Stimulated activated CD4-positive, alpha-beta T cell treated with anti-CD3 and anti-CD28 coated beads, Interleukin-15, amount 100 ng/mL, for 48 hours (primary cell): ENCODE measurements around the gene EIF4G3.
A peak's percentile ranks its signal among the peaks of the same experiment; 100 is the strongest.
"Not testable (repeated sequence)": the region's sequence is repeated elsewhere in the genome, so short reads cannot be mapped to it uniquely, and the experiment has no call there.

ENCODE experiments used
- DNase-seq, 2 donors: peaks; one replicate each; pipeline ENCODE4 v3.0.0-alpha.2; 2020; ENCODE audit warnings: low read depth in 2 of 2

Gene EIF4G3

GRCh38 chr1:20829946-20830345 lies 346.8 kb downstream of the EIF4G3 start:
- DNase-seq = no peak

GRCh38 chr1:20829531-20829930 lies 347.2 kb downstream of the EIF4G3 start:
- no peak for DNase-seq

DNA sequence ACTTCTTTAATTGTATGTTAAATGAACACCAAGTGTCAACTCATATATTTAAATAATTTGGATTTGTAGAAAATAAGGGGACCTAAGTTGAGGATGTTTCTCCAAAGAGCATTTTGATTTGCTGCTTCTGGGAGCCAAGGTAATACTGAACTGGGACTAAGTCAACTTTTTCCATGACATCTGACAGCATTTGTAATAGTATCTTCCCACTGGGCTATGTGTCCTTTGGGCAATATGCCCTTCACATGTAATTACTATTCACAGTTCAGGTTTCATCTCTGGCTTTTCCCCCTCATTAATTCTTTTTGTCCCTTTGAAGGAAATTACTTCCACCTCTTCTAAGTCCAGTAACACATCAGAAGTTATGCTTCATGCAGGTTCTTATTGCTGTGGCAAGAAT lies 352.9 kb downstream of the EIF4G3 start:
- DNase-seq = no peak

DNA sequence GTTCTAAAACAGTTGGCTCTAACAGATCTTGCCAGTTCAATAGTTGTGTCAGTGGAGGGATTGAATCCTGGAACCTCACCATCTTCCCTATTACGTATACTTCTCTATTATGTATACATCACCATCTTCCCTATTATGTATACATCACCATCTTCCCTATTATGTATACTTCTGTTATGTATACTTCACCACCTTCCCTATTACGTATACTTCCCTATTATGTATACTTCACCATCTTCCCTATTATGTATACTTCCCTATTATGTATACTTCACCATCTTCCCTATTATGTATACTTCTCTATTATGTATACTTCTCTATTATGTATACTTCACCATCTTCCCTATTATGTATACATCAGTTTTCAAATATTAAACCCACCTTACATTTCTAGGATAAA lies 355.2 kb downstream of the EIF4G3 start:
- DNase-seq = no peak

- DNase-seq = no peak
These were observed 356.9 kb downstream of the EIF4G3 start for GRCh38 chr1:20819818-20820217.

DNA sequence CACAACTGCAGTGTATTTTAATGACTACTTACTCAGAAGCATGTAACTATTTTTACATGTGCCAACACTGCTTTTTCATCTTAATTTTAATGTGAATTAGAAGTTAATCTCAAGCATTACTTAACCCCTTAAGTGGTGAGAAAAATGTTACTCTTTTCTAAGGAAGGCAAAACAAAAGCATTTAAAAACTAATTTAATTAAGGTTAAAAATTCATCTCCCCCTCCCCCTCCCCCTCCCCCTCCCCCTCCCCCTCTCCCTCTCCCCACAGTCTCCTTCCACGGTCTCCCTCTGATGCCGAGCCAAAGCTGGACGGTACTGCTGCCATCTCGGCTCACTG lies 362.2 kb downstream of the EIF4G3 start:
- no peak for DNase-seq

DNA sequence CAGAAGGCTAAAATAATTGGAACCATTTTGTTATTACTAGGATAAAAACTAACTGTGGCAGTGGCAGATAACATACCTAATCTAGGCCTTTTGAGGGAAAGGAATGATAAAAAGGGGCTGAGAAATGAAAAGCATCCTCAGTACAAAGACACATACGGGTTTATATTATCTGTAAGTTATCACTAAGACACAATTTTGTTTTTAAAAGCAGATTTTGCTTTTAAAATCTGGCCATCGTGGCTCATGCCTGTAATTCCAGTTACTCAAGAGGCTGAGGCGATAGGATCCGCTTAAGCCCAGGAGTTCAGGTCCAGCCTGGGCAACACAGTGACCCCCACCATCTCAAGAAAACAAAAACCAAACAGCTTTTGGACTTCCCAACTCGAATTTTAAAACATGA lies 364.8 kb downstream of the EIF4G3 start:
- DNase-seq = no peak

DNA sequence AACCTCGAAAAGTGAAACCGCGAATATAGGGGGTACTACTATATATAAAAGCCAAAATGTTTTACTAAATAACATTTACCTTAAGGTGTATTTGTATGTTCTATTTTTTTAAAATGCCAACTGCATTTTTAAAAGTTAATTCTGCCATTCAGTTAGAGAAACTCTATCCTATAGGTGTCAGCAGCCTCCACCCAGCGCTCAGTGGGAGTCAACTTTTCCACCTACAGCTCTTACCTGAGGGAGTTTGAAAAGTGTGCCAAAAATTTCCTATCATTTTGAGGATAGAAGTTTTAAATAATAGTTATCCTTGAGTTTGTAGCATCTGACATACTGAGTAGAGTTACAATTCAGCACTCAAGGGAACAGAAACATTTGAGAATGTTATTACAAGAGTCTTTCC lies 383.5 kb downstream of the EIF4G3 start:
- no peak for DNase-seq

- DNase-seq = no peak
These were observed 384.5 kb downstream of the EIF4G3 start for GRCh38 chr1:20792196-20792595.

GRCh38 chr1:20790785-20791184 lies 385.9 kb downstream of the EIF4G3 start:
- DNase-seq = no peak

DNA sequence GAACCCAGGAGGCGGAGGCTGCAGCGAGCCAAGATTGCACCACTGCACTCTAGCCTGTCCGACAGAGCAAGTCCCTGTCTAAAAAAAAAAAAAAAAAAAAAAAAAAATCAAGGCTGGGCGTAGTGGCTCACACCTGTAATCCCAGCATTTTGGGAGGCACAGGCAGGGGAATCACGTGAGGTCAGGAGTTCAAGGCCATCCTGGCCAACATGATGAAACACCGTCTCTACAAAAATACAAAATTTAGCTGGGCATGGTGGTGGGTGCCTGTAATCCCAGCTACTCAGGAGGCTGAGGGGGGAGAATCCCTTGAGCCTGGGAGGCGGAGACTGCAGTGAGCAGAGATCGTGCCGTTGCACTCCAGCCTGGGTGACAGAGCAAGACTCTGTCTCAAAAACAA lies 387.1 kb downstream of the EIF4G3 start:
- DNase-seq = not testable (repeated sequence)

DNA sequence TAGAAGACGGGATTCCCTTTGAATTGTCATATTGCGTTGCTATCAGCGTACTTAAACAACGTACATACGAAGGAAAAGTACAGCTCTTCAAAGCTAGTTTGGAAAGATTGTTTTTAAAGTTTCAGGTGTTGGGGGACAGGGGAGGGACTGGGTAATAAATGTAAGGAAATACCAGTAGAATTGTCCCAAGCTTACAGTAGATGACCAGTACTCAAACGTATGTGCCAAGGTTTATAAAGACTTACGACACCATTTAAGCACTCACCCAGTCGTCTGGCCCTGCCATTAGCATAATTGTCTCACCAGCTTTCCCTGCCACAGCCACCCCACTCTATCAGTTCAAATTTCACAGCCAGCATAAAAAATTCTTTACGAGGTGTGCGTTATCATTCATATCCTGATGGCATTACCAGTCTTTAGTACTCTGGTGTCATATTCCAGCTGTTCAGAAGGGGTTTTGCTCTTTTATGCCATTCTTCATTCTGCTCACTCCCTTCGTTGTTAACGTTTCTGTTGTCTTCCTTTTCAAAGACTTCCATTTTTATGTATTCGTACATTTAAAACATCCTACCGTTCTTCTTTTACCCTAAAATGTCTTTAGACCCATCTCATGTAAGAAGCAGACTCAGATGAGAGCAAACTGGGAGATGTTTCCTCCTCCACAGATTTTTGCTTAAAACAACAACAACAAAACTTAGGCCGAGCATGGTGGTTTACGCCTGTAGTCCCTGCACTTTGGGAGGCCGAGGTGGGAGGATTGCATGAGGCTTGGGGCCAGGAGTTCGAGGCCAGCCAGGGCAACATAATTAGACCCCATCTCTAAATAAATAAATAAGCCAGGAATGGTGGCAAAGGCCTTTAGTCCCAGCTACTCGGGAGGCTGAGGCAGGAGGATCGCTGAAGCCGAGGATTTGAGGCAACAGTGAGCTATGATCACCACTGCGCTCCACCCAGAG lies 388.6 kb downstream of the EIF4G3 start:
- no peak for DNase-seq

DNA sequence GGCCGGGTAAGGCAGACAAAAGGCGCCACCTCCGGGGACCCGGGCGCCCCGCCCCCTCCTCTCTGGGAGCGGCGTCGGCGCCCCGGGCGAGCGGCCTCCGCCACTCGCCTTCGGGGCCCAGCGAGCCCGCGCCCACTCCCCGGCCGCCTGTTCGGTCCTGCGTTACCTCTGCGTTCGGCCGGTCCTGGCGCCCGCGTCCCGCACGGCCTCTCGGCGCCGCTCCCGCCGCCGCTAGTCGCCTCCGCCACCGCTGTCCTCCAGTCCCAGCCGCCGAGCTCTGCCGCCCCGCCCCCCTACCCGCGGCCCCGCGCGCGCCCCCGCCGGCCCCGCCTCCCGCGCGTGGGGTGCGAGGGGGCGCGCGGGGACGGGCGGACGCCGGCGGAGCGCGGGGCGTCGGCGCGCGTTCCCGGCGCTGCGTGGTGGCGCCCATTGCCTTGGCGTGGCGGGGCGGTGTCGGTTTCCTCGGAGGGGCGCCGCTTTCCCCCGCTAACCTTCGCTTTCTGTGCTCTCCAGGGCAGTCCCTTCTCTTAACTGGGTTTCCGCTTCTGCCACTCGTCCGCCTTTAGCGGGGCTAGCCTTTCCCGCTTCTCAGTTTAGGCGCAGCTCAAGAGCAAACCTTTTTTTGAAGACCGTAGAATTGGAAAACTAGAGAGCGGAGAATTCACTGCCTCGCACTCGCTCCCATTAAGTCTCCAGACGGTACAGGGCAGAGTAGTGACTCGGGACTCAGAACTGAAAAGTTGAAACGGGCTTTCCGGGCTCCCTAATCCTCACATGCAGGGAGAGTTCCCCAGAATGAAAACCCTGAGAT lies 389.5 kb downstream of the EIF4G3 start, which contains the start of gene HP1BP3:
HP1BP3 (minus strand) TSS at position 279 of the 811 bp plus-strand sequence. CDS start 6,867 bp downstream, outside the sequence.
- DNase-seq = peak; percentile 61 to 73

DNA sequence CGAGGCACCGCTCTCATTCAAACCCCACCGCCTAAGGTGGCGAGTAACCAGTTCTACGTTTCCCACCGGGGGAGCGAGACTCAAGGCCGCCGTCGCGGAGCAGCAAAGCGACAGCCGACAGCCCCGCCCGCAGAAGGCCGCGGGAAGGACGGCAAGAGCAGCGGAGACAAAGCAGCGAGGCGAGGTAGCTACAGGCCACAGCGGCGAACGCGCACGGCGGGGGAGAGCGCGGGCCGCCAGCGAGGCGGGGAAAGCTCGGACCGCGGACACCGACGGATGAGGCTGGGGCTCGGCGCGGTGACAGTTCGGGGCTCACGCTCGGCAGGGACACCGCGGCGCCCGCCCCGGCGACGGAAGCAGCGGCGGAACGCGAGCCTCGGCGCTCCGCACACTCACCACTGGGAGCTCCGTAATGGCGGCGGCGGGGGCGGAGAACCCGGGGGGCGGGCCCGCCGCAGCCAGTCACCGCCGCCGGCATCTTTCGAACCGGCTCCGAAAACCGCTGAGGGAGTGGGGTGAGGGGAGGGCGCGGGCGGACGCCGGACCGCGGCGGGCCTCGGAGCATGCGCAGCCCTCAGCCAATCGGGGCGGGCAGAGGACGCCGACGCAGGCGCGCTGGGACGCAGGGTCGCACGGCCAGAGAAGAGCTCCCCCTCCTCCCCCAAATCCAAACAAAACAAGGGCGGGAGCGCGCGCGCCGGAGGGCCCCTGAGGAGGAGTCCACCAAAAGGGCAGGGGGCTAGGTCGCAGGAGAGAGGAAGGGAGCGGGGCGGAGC lies 390.3 kb downstream of the EIF4G3 start:
- peak; percentile 90 to 95 for DNase-seq

DNA sequence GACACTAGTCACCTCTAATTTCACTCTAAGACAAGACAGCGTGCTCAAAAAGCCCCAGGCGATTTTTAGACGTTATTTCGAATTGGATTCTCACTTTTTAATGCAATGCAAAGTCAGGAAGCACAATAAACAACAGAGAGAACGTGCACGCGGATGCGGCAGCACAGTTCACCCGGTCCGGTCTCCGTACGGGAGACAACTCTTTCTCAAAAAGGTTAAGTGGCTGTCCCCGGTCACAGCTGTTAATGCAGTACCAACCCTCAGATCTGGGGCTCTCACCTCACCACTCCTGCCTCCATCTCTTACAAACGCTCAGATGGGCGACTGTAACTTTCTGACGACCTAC lies 390.8 kb downstream of the EIF4G3 start:
- no peak for DNase-seq

- DNase-seq = no peak
These were observed 401.0 kb downstream of the EIF4G3 start for GRCh38 chr1:20775700-20776099.

DNA sequence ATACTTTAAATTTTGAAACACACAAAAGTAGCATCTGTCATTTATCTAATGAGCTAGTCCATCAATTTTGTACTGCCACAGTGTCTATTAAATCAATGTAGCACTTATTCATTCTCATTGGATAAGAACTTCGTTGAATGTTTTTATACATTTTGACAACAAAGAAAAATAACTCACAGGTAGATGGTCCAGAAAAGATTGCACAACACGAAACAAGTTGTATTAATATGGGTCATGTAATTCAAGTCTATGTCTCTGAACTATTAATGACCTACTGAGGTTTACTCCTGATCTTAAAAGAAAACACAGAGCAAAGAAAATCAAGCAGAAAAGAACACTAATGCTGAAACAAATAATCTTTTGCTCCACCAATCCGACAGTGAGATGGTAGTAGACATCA lies 404.9 kb downstream of the EIF4G3 start:
- no peak for DNase-seq

DNA sequence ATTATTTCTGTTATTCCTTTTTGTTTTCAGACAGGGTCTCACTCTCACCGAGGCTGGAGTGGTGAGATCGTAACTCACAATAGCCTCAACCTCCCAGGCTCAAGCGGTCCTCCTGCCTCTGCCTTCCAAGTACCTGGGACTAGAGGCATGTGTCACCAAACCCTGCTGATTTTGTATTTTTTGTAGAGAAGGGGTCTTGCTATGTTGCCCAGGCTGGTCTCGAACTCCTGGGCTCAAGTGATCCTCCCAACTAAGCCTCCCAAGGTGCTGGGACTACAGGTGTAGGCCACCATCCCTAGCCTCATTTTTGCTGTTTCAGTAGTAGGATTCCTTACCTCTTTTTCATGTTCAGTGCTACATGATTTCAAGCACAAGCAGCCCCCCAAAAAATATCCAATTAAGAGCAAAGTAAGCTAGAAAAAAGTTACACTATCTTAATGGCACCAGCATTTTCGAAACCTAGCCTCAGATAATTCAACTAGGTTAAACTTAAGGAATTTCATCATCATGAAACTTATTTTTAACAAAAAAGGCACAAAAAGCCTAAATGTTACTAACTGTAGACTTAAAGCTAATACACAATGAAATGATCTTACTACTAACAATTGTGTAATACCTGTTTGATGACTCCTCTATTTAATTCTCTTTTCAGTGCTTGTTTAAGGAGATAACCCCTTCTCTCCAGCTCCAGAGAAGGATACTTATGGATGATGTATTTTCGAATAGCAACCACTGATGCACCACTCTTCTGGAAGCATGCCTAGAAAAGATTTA lies 406.2 kb downstream of the EIF4G3 start:
- no peak for DNase-seq

DNA sequence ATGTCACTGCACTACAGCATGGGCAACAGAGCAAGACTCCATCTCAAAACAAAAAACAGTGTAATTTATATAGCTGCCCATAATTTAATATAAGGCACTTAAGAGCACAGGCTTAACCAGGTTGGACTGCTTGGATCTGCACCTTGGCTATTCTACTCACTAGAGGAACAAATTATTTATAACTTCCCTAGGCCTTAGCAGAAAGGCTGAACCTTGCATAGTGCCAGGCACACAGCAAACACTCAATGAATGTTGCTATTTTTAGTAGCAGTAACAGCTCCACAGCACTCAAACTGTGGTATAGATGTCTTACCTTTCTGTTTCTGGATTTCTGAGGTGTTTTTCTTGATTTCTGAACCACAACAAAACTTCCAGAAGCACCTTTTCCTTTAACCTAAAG lies 409.4 kb downstream of the EIF4G3 start:
- no peak for DNase-seq

GRCh38 chr1:20763417-20763816 lies 413.3 kb downstream of the EIF4G3 start:
- no peak for DNase-seq

- DNase-seq = no peak
These were observed 416.4 kb downstream of the EIF4G3 start for GRCh38 chr1:20760322-20760721.
